H9 (cell line): ENCODE results near the gene HIC2. TPM values are rescaled to one million over a fixed set of nuclear protein-coding genes. Genes with fewer than 3 reads are reported as not detected.

Experiments
- DNase-seq: peaks from one replicate; pipeline ENCODE4 v3.0.0-alpha.2; 2017
- H2AFZ ChIP-seq: one replicate; pipeline ENCODE4 v1.6.1; 2013; ENCODE audit warnings: mild to moderate bottlenecking, low read length, control low read depth, moderate library complexity
- H2AK5ac ChIP-seq: 2 replicates; pipeline ENCODE4 v1.6.1; 2013; ENCODE audit warnings: low read length, control low read depth, mixed read lengths; ENCODE audit not compliant: insufficient read length
- H2BK120ac ChIP-seq: one replicate; pipeline ENCODE4 v1.6.1; 2013; ENCODE audit warnings: low read depth, mild to moderate bottlenecking, low read length, control low read depth, inconsistent platforms; ENCODE audit not compliant: poor library complexity, severe bottlenecking
- H2BK12ac ChIP-seq: 2 replicates; pipeline ENCODE4 v1.6.1; 2013; ENCODE audit warnings: low read length, control low read depth, mixed read lengths, low read depth; ENCODE audit not compliant: insufficient read length
- H2BK15ac ChIP-seq: 2 replicates; pipeline ENCODE4 v1.6.1; 2013; ENCODE audit warnings: low read depth, low read length, control low read depth
- H2BK20ac ChIP-seq: one replicate; pipeline ENCODE4 v1.6.1; 2013; ENCODE audit warnings: low read depth, mild to moderate bottlenecking, low read length, control low read depth, inconsistent platforms; ENCODE audit not compliant: poor library complexity, severe bottlenecking
- H2BK5ac ChIP-seq: 2 replicates; pipeline ENCODE4 v1.6.1; 2013; ENCODE audit warnings: low read length, control low read depth, mixed read lengths; ENCODE audit not compliant: insufficient read length
- H3K14ac ChIP-seq: 2 replicates; pipeline ENCODE4 v1.6.1; 2013; ENCODE audit warnings: low read length, control low read depth; ENCODE audit not compliant: insufficient read depth
- H3K18ac ChIP-seq: 2 replicates; pipeline ENCODE4 v1.6.1; 2013; ENCODE audit warnings: low read depth, mild to moderate bottlenecking, mixed read lengths, low read length, control low read depth; ENCODE audit not compliant: insufficient read length
- H3K23ac ChIP-seq: 2 replicates; pipeline ENCODE4 v1.6.1; 2013; ENCODE audit warnings: low read length, control low read depth, mixed read lengths, low read depth; ENCODE audit not compliant: insufficient read length
- H3K23me2 ChIP-seq: 2 replicates; pipeline ENCODE4 v1.6.1; 2013; ENCODE audit warnings: low read depth, mild to moderate bottlenecking, mixed read lengths, low read length, control low read depth; ENCODE audit not compliant: insufficient read length, poor library complexity, severe bottlenecking
- H3K27ac ChIP-seq: 2 replicates; pipeline ENCODE4 v1.5.1; 2013; ENCODE audit warnings: low read length, control low read depth, mixed read lengths, low read depth; ENCODE audit not compliant: insufficient read length
- H3K27me3 ChIP-seq: 2 replicates; pipeline ENCODE4 v1.6.1; 2013; ENCODE audit warnings: low read length, control low read depth, inconsistent platforms; ENCODE audit not compliant: insufficient read depth
- H3K4ac ChIP-seq: 2 replicates; pipeline ENCODE4 v1.6.1; 2013; ENCODE audit warnings: low read depth, mild to moderate bottlenecking, control low read depth, inconsistent platforms, low read length, moderate library complexity
- H3K4me1 ChIP-seq: 2 replicates; pipeline ENCODE4 v1.6.1; 2013; ENCODE audit warnings: low read length, control low read depth, inconsistent platforms; ENCODE audit not compliant: insufficient read depth
- H3K4me2 ChIP-seq: 2 replicates; pipeline ENCODE4 v1.6.1; 2013; ENCODE audit warnings: low read length, control low read depth, mixed read lengths; ENCODE audit not compliant: insufficient read length, insufficient read depth
- H3K56ac ChIP-seq: 2 replicates; pipeline ENCODE4 v1.6.1; 2013; ENCODE audit warnings: low read depth, mild to moderate bottlenecking, mixed read lengths, low read length, control low read depth; ENCODE audit not compliant: insufficient read length
- H3K79me1 ChIP-seq: 2 replicates; pipeline ENCODE4 v1.6.1; 2013; ENCODE audit warnings: low read depth, mild to moderate bottlenecking, moderate library complexity, low read length, control low read depth, inconsistent platforms; ENCODE audit not compliant: insufficient read depth, poor library complexity, severe bottlenecking
- H3K79me2 ChIP-seq: 2 replicates; pipeline ENCODE4 v1.6.1; 2013; ENCODE audit warnings: low read length, control low read depth, inconsistent platforms; ENCODE audit not compliant: insufficient read depth
- H3K9ac ChIP-seq: 2 replicates; pipeline ENCODE4 v1.6.1; 2013; ENCODE audit warnings: low read length, control low read depth, mixed read lengths; ENCODE audit not compliant: insufficient read length; ENCODE audit errors: extremely low read depth
- H3K9me3 ChIP-seq: one replicate; pipeline ENCODE4 v1.6.1; 2013; ENCODE audit warnings: low read depth, low read length, inconsistent platforms; ENCODE audit not compliant: control insufficient read depth
- H3T11ph ChIP-seq: one replicate; pipeline ENCODE4 v1.6.1; 2013; ENCODE audit warnings: mild to moderate bottlenecking, low read length, control low read depth, inconsistent platforms
- H4K20me1 ChIP-seq: one replicate; pipeline ENCODE4 v1.6.1; 2013; ENCODE audit not compliant: control insufficient read depth, insufficient read length, insufficient read depth
- H4K5ac ChIP-seq: 2 replicates; pipeline ENCODE4 v1.6.1; 2013; ENCODE audit warnings: low read depth, mild to moderate bottlenecking, mixed read lengths, low read length, control low read depth; ENCODE audit not compliant: insufficient read length
- H4K8ac ChIP-seq: replicated peaks from 2 replicates; pipeline ENCODE4 v1.6.1; 2013; ENCODE audit warnings: low read length, control low read depth, mixed read lengths, low read depth; ENCODE audit not compliant: insufficient read length
- H4K91ac ChIP-seq: 2 replicates; pipeline ENCODE4 v1.6.1; 2013; ENCODE audit warnings: low read depth, mild to moderate bottlenecking, moderate library complexity, mixed read lengths, low read length, control low read depth; ENCODE audit not compliant: insufficient read length
- H3K27ac Mint-ChIP-seq, 3 experiments: 2 replicates in 2 of 3; 3 replicates in 1 of 3; pipeline ENCODE4 v1.8.0; 2020 to 2021; ENCODE audit warnings: mixed read lengths in 3 of 3, mild to moderate bottlenecking in 1 of 3, moderate library complexity in 1 of 3
- H3K27me3 Mint-ChIP-seq: 2 replicates; pipeline ENCODE4 v1.8.0; 2021; ENCODE audit warnings: low read depth, mild to moderate bottlenecking, moderate library complexity, mixed read lengths
- H3K36me3 Mint-ChIP-seq, 3 experiments: 2 replicates in 2 of 3; 3 replicates in 1 of 3; pipeline ENCODE4 v1.8.0; 2020 to 2021; ENCODE audit warnings: low read depth in 3 of 3, mixed read lengths in 3 of 3; ENCODE audit not compliant: insufficient read depth in 1 of 3
- H3K4me1 Mint-ChIP-seq, 2 experiments: 2 replicates each; pipeline ENCODE4 v1.8.0; 2020; ENCODE audit warnings: mixed read lengths in 2 of 2
- H3K4me3 Mint-ChIP-seq, 2 experiments: 2 replicates in 1 of 2; 3 replicates in 1 of 2; pipeline ENCODE4 v1.8.0; 2020 to 2021; ENCODE audit warnings: mild to moderate bottlenecking in 2 of 2, mixed read lengths in 2 of 2, moderate library complexity in 1 of 2
- H3K9me3 Mint-ChIP-seq, 2 experiments: 2 replicates in 1 of 2; 3 replicates in 1 of 2; pipeline ENCODE4 v1.8.0; 2020; ENCODE audit warnings: mild to moderate bottlenecking in 2 of 2, mixed read lengths in 2 of 2, moderate library complexity in 1 of 2
- WGBS: extraction: QIAGEN DNeasy Blood & Tissue Kit; methylation state at CpG from one replicate; pipeline ENCODE4 v1.1.7; 2013; ENCODE audit warnings: missing lambda C conversion rate, low lambda C conversion rate, mixed read lengths; ENCODE audit not compliant: insufficient read length; ENCODE audit errors: extremely low coverage; 5-methylcytosine and 5-hydroxymethylcytosine counted together
- total RNA-seq: library from RNA; stranded (reverse); gene quantifications from 2 replicates; pipeline ENCODE4 v1.2.1, GENCODE V29; 2021
- TF ChIP-seq, protein P1 (sequence below): fragments of 200-600 bp; sonication (generic); conservative IDR thresholded peaks from 3 replicates; pipeline ENCODE4 v1.8.0; 2021; ENCODE audit warnings: antibody characterized with exemption, mild to moderate bottlenecking

Gene HIC2
- total RNA-seq, 1 experiment from 2014 or later, result 24.9 TPM

DNA sequence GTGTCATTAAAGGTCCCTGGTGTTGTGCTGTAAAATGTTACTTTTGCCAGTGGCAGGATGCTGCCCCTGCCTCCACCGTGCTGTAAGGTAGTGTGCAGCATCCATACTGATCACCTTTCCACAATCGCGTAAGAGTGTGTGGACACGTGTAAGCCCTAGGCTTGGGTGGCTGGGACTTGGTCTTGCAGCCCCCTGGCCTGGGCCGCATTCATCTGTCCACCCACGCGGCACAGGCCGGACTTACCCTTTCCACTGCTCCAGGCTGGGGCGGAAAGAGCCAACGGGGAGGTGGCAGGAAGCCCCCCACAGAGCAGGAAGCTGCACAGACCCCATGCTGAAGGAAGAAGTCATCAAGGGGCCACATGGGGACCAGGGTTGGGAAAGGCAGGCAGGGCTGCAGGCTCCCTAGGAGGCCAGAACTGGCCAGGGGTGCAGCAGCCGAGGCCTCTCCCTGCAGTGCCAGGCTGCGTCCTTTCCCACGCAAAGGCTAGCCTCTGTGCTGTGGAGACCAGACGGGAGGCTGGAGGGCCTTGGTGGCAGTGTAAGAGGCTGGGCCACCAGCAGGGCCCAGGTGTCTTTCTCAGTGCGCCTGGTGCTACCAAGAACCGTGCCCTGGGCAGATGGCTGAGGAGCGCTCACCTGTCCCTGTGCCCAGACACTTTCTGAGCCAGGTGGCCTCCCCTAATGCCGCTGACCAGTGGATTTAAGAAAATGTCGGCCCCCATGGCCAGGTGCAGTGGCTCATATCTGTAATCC is 38.3 kb downstream of the HIC2 start:
- Histone ChIP-seq H3K27me3 (no peaks in the 10 kb centered on the region), H3K4me2 (no peak overlapping the region), H3K23me2 (no peaks in the 10 kb centered on the region), H2BK5ac (no peak overlapping the region), H3K18ac (no peak overlapping the region), H2BK120ac (no peak overlapping the region), H2AFZ (no peak overlapping the region), H3K9ac (no peak overlapping the region), H3K79me1 (no peaks in the 10 kb centered on the region), H2BK20ac (no peak overlapping the region), H4K91ac (no peak overlapping the region), H4K20me1 (no peaks in the 10 kb centered on the region), H2BK12ac (no peak overlapping the region), H3K56ac (no peak overlapping the region), H2AK5ac (no peak overlapping the region), H3K14ac (no peak overlapping the region), H3K23ac (no peak overlapping the region), H4K8ac (no peak overlapping the region), H3T11ph (no peak overlapping the region), H3K27ac (no peak overlapping the region), H3K4ac (no peak overlapping the region), H4K5ac (no peak overlapping the region), H3K9me3 (no peaks in the 10 kb centered on the region), H3K4me1 (peaks cover 6% of the 10 kb centered on the region; the same call in 1 of the 2 replicates), H3K79me2 (no peaks in the 10 kb centered on the region), H2BK15ac (no peak overlapping the region)
- H3K27ac Mint-ChIP-seq, result peak overlapping the region in 2 of 3 experiments; percentile 47 to 70; a peak in 5 of 7 replicates
- TF ChIP-seq, protein P1, sequence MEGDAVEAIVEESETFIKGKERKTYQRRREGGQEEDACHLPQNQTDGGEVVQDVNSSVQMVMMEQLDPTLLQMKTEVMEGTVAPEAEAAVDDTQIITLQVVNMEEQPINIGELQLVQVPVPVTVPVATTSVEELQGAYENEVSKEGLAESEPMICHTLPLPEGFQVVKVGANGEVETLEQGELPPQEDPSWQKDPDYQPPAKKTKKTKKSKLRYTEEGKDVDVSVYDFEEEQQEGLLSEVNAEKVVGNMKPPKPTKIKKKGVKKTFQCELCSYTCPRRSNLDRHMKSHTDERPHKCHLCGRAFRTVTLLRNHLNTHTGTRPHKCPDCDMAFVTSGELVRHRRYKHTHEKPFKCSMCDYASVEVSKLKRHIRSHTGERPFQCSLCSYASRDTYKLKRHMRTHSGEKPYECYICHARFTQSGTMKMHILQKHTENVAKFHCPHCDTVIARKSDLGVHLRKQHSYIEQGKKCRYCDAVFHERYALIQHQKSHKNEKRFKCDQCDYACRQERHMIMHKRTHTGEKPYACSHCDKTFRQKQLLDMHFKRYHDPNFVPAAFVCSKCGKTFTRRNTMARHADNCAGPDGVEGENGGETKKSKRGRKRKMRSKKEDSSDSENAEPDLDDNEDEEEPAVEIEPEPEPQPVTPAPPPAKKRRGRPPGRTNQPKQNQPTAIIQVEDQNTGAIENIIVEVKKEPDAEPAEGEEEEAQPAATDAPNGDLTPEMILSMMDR, result no peak
- no CpG with 5 or more reads among the region's 19 CpGs for WGBS
- H3K36me3 Mint-ChIP-seq, result no peaks in the 10 kb centered on the region
- no peaks in the 10 kb centered on the region for H3K27me3 Mint-ChIP-seq
- H3K4me1 Mint-ChIP-seq, result peaks cover 16 to 25% of the 10 kb centered on the region in 2 experiments
- peak; percentile 40 for DNase-seq
- H3K9me3 Mint-ChIP-seq, result no peaks in the 10 kb centered on the region
- peak overlapping the region in 1 of 2 experiments; percentile 35; a peak in 1 of 5 replicates for H3K4me3 Mint-ChIP-seq
